Glomerular endothelial cell (primary cell): ENCODE data around the gene SLC35F3. TPM values are rescaled to one million over a fixed set of nuclear protein-coding genes. Genes with fewer than 3 reads are reported as not detected.
"Not testable (repeated sequence)": the region's sequence is repeated elsewhere in the genome, so short reads cannot be mapped to it uniquely, and the experiment has no call there.

Experiments used
- DNase-seq: peaks from one replicate; pipeline ENCODE4 v3.0.0-alpha.2; 2011; ENCODE audit warnings: low read depth, low spot score; ENCODE audit errors: extremely low read depth
- total RNA-seq: library from RNA; depleted of rRNA; stranded (reverse); fragments of >200 nt; gene quantifications from 2 replicates; pipeline ENCODE4 v1.2.3, GENCODE V29; 2015

The SLC35F3 gene
- 0.87 TPM in 1 of 2 replicates, not detected in the other for total RNA-seq

GRCh38 chr1:233904633-233905415 is at the start of gene SLC35F3:
TSS of gene SLC35F3 (plus strand) at chr1:233904676.
- no peak for DNase-seq

- no peak for DNase-seq
These were observed 45.0 kb upstream of the SLC35F3 start for GRCh38 chr1:233859446-233859845.

GRCh38 chr1:233863901-233864545 is 40.5 kb upstream of the SLC35F3 start:
- no peak for DNase-seq

GRCh38 chr1:233864578-233864977 is 39.9 kb upstream of the SLC35F3 start:
- no peak for DNase-seq

- no peak for DNase-seq
These were observed 39.3 kb upstream of the SLC35F3 start for GRCh38 chr1:233865216-233865615.

- DNase-seq = no peak
These were observed 38.6 kb upstream of the SLC35F3 start for GRCh38 chr1:233865902-233866301.

- DNase-seq = no peak
These were observed 37.4 kb upstream of the SLC35F3 start for GRCh38 chr1:233867028-233867427.

- DNase-seq = no peak
These were observed 36.0 kb upstream of the SLC35F3 start for GRCh38 chr1:233868461-233868860.

- DNase-seq = no peak
These were observed 34.8 kb upstream of the SLC35F3 start for GRCh38 chr1:233869680-233870079.

GRCh38 chr1:233873666-233874065 is 30.8 kb upstream of the SLC35F3 start:
- DNase-seq = no peak

- no peak for DNase-seq
These were observed 24.6 kb upstream of the SLC35F3 start for GRCh38 chr1:233879841-233880240.

- DNase-seq = no peak
These were observed 20.8 kb upstream of the SLC35F3 start for GRCh38 chr1:233883671-233884070.

GRCh38 chr1:233884461-233885151 is 19.9 kb upstream of the SLC35F3 start:
- DNase-seq = no peak

- DNase-seq = no peak
These were observed 19.1 kb upstream of the SLC35F3 start for GRCh38 chr1:233885196-233885920.

GRCh38 chr1:233891151-233891550 is 13.3 kb upstream of the SLC35F3 start:
- DNase-seq = not testable (repeated sequence)

GRCh38 chr1:233897325-233898162 is 6.9 kb upstream of the SLC35F3 start:
- no peak for DNase-seq

GRCh38 chr1:233901495-233901894 is 3.0 kb upstream of the SLC35F3 start:
- no peak for DNase-seq

GRCh38 chr1:233905416-233906051 is 1.1 kb downstream of the SLC35F3 start:
- no peak for DNase-seq

- DNase-seq = no peak
These were observed 2.7 kb downstream of the SLC35F3 start for GRCh38 chr1:233907151-233907550.

GRCh38 chr1:233908092-233908491 is 3.6 kb downstream of the SLC35F3 start:
- DNase-seq = no peak
